ENCODE results near the gene OR51F2.

The OR51F2 gene

DNA sequence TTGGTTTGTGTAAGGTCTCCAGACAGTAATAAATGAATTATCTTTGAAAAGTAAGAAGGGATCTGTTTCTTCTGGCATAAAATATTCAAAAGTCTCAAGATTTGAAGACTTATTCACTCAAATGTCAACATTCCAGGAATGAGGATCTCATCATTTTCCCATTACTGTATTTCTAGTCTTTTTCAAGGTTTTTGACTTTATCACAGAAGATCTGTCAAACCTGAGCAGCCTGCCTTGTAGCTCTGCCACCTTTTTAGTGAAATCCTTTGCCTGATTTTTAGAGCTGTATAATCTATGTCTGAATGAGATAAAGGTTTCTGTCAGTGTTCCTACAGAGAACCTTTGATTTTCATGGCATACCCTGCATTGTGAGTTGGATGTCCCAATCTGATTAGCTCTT lies 4.0 kb downstream of the OR51F2 start:
- H3K36me3 ChIP-seq (ENCODE audit: control insufficient read depth in 1 of 2, insufficient read depth in 2 of 2, low read depth in 1 of 2, low read length in 2 of 2): no peaks in the 10 kb centered on the region

DNA sequence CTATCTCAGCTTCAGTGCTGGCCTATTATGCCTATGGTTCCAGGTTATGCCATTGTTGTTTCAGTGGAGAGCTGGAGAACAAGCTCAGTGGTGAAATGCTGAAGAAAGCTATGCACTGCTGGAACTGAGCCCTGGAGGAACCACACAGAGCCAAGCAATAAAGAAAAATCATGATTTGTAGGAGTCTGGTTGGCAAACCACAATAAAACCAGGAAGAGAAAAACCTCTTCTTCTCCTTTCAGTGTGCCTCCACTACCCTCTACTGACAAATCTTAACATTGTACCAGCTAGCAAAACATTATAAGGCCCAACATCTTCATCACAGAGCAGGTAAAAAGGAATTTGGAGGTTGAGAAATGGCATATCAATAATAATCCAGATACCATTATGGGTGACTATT lies 5.3 kb downstream of the OR51F2 start:
- Histone ChIP-seq H2BK15ac (ENCODE audit: low read depth, poor library complexity, severe bottlenecking) (no peak overlapping the region), H3K79me1 (replicated peaks; ENCODE audit: low read length, poor library complexity, severe bottlenecking) (no peaks in the 10 kb centered on the region), H4K91ac (ENCODE audit: low read length) (no peak overlapping the region), H3K4me2 (ENCODE audit: low read length, poor library complexity, severe bottlenecking) (no peak overlapping the region), H3K4me1 (ENCODE audit: control insufficient read depth, insufficient read depth, low read depth, low read length) (no peaks in the 10 kb centered on the region), H3K4me3 (ENCODE audit: insufficient read depth in 1 of 2, low read depth in 1 of 2, low read length in 2 of 2) (no peak overlapping the region), H3K9ac (ENCODE audit: low read length) (no peak overlapping the region), H4K8ac (ENCODE audit: low read length) (no peak overlapping the region), H2BK12ac (ENCODE audit: low read length in 2 of 2) (no peak overlapping the region), H2BK120ac (ENCODE audit: low read depth, low read length) (no peak overlapping the region), H3K27ac (ENCODE audit: low read length, poor library complexity, severe bottlenecking) (no peak overlapping the region), H3K27me3 (ENCODE audit: control insufficient read depth in 1 of 2, insufficient read depth in 1 of 2, low read length in 2 of 2) (no peaks in the 10 kb centered on the region), H3K14ac (ENCODE audit: low read length in 2 of 2) (no peak overlapping the region), H3K4ac (ENCODE audit: low read depth in 1 of 2, low read length in 2 of 2) (no peak overlapping the region), H3K18ac (ENCODE audit: low read depth in 1 of 2, low read length in 2 of 2) (no peak overlapping the region), H2AFZ (ENCODE audit: low read depth, low read length) (no peak overlapping the region), H3K36me3 (ENCODE audit: control insufficient read depth in 1 of 2, insufficient read depth in 2 of 2, low read depth in 1 of 2, low read length in 2 of 2) (no peaks in the 10 kb centered on the region), H3K9me3 (ENCODE audit: control insufficient read depth, low read length) (no peaks in the 10 kb centered on the region), H2AK5ac (ENCODE audit: low read length, severe bottlenecking) (no peak overlapping the region), H2BK5ac (ENCODE audit: low read depth, low read length, poor library complexity, severe bottlenecking) (no peak overlapping the region), H3K23ac (ENCODE audit: low read length in 2 of 2) (no peak overlapping the region)
- no peak for DNase-seq

More for the DNA sequence above, 4.0 kb downstream of the OR51F2 start:
- H2BK5ac ChIP-seq (ENCODE audit: low read depth, low read length, poor library complexity, severe bottlenecking): no peak overlapping the region
- DNase-seq: no peak
- H4K8ac ChIP-seq (ENCODE audit: low read length): no peak overlapping the region
- H3K79me1 ChIP-seq (replicated peaks; ENCODE audit: low read length, poor library complexity, severe bottlenecking): no peaks in the 10 kb centered on the region
- H3K27ac ChIP-seq (ENCODE audit: low read length, poor library complexity, severe bottlenecking): no peak overlapping the region
- H3K4me2 ChIP-seq (ENCODE audit: low read length, poor library complexity, severe bottlenecking): no peak overlapping the region
- H3K4me1 ChIP-seq (ENCODE audit: control insufficient read depth, insufficient read depth, low read depth, low read length): no peaks in the 10 kb centered on the region
- no peak overlapping the region for H3K4ac ChIP-seq (ENCODE audit: low read depth in 1 of 2, low read length in 2 of 2)
- no peak overlapping the region for H3K14ac ChIP-seq (ENCODE audit: low read length in 2 of 2)
- H3K9ac ChIP-seq (ENCODE audit: low read length): no peak overlapping the region
- no peak overlapping the region for H3K18ac ChIP-seq (ENCODE audit: low read depth in 1 of 2, low read length in 2 of 2)
- H3K23ac ChIP-seq (ENCODE audit: low read length in 2 of 2): no peak overlapping the region
- no peaks in the 10 kb centered on the region for H3K9me3 ChIP-seq (ENCODE audit: control insufficient read depth, low read length)
- H2AK5ac ChIP-seq (ENCODE audit: low read length, severe bottlenecking): no peak overlapping the region
- H2BK12ac ChIP-seq (ENCODE audit: low read length in 2 of 2): no peak overlapping the region
- no peak overlapping the region for H4K91ac ChIP-seq (ENCODE audit: low read length)
- H2BK15ac ChIP-seq (ENCODE audit: low read depth, poor library complexity, severe bottlenecking): no peak overlapping the region
- H3K4me3 ChIP-seq (ENCODE audit: insufficient read depth in 1 of 2, low read depth in 1 of 2, low read length in 2 of 2): no peak overlapping the region
- H3K27me3 ChIP-seq (ENCODE audit: control insufficient read depth in 1 of 2, insufficient read depth in 1 of 2, low read length in 2 of 2): no peaks in the 10 kb centered on the region
- no peak overlapping the region for H2BK120ac ChIP-seq (ENCODE audit: low read depth, low read length)
- no peak overlapping the region for H2AFZ ChIP-seq (ENCODE audit: low read depth, low read length)

DNA sequence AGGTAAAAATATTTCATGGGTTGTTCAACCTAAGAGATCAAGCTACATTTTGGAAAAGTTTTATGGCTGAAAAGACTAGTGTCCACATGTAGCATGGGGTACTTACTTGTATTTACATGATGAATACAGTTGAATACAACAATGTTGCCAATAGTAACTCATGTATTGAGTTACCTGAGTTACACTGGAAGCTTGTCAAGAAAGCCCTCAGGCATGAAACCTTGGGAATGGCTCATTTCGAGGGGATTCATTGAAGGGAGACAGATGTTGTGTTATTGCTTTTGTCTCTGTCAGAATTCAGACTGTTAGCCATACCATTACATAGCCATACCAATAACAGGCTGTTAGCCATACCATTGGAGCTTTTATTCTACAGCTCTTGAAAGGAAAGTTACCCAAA lies 9.2 kb downstream of the OR51F2 start:
- Histone ChIP-seq H4K91ac (ENCODE audit: low read length) (no peak overlapping the region), H3K23ac (ENCODE audit: low read length in 2 of 2) (no peak overlapping the region), H3K9ac (ENCODE audit: low read length) (no peak overlapping the region), H3K27ac (ENCODE audit: low read length, poor library complexity, severe bottlenecking) (no peak overlapping the region), H2BK15ac (ENCODE audit: low read depth, poor library complexity, severe bottlenecking) (no peak overlapping the region), H3K18ac (ENCODE audit: low read depth in 1 of 2, low read length in 2 of 2) (no peak overlapping the region), H3K4ac (ENCODE audit: low read depth in 1 of 2, low read length in 2 of 2) (no peak overlapping the region), H2BK120ac (ENCODE audit: low read depth, low read length) (no peak overlapping the region), H3K27me3 (ENCODE audit: control insufficient read depth in 1 of 2, insufficient read depth in 1 of 2, low read length in 2 of 2) (no peaks in the 10 kb centered on the region), H2AK5ac (ENCODE audit: low read length, severe bottlenecking) (no peak overlapping the region), H2AFZ (ENCODE audit: low read depth, low read length) (no peak overlapping the region), H2BK12ac (ENCODE audit: low read length in 2 of 2) (no peak overlapping the region), H3K9me3 (ENCODE audit: control insufficient read depth, low read length) (no peaks in the 10 kb centered on the region), H3K14ac (ENCODE audit: low read length in 2 of 2) (no peak overlapping the region), H3K4me3 (ENCODE audit: insufficient read depth in 1 of 2, low read depth in 1 of 2, low read length in 2 of 2) (no peak overlapping the region), H4K8ac (ENCODE audit: low read length) (no peak overlapping the region), H3K4me1 (ENCODE audit: control insufficient read depth, insufficient read depth, low read depth, low read length) (no peaks in the 10 kb centered on the region), H3K79me1 (replicated peaks; ENCODE audit: low read length, poor library complexity, severe bottlenecking) (no peaks in the 10 kb centered on the region), H2BK5ac (ENCODE audit: low read depth, low read length, poor library complexity, severe bottlenecking) (no peak overlapping the region), H3K4me2 (ENCODE audit: low read length, poor library complexity, severe bottlenecking) (no peak overlapping the region), H3K36me3 (ENCODE audit: control insufficient read depth in 1 of 2, insufficient read depth in 2 of 2, low read depth in 1 of 2, low read length in 2 of 2) (no peaks in the 10 kb centered on the region)
- DNase-seq: no peak
- no CpG with 5 or more reads among the region's 1 CpG for WGBS

DNA sequence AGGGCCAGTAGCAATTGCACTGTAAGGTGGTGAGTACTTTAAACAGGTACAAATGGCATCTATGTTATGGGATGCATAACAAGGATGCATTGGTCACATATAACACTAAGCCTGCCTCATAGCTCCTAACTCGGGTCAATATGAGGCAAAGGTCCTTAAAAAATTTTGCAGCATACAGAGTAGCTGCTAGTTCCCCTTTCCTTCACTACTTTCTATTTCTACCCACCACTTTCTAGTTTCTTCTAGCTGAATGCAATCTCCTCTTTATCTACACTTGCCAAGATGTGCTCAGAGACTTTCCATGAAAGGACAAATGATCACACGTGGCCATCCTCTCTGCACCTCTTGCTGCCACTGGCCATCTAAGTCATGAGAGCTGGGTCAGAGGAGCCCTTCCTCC lies 9.8 kb downstream of the OR51F2 start:
- no peak overlapping the region for H2BK120ac ChIP-seq (ENCODE audit: low read depth, low read length)
- H4K8ac ChIP-seq (ENCODE audit: low read length): no peak overlapping the region
- no peak for DNase-seq
- no peak overlapping the region for H2AK5ac ChIP-seq (ENCODE audit: low read length, severe bottlenecking)
- H3K27ac ChIP-seq (ENCODE audit: low read length, poor library complexity, severe bottlenecking): no peak overlapping the region
- H3K4me2 ChIP-seq (ENCODE audit: low read length, poor library complexity, severe bottlenecking): no peak overlapping the region
- H2BK5ac ChIP-seq (ENCODE audit: low read depth, low read length, poor library complexity, severe bottlenecking): no peak overlapping the region
- H3K9ac ChIP-seq (ENCODE audit: low read length): no peak overlapping the region
- no peak overlapping the region for H4K91ac ChIP-seq (ENCODE audit: low read length)
- no peak overlapping the region for H3K4ac ChIP-seq (ENCODE audit: low read depth in 1 of 2, low read length in 2 of 2)
- H2BK12ac ChIP-seq (ENCODE audit: low read length in 2 of 2): no peak overlapping the region
- H2AFZ ChIP-seq (ENCODE audit: low read depth, low read length): no peak overlapping the region
- H3K18ac ChIP-seq (ENCODE audit: low read depth in 1 of 2, low read length in 2 of 2): no peak overlapping the region
- no peak overlapping the region for H3K4me3 ChIP-seq (ENCODE audit: insufficient read depth in 1 of 2, low read depth in 1 of 2, low read length in 2 of 2)
- H3K36me3 ChIP-seq (ENCODE audit: control insufficient read depth in 1 of 2, insufficient read depth in 2 of 2, low read depth in 1 of 2, low read length in 2 of 2): no peaks in the 10 kb centered on the region
- no peaks in the 10 kb centered on the region for H3K4me1 ChIP-seq (ENCODE audit: control insufficient read depth, insufficient read depth, low read depth, low read length)
- no peaks in the 10 kb centered on the region for H3K79me1 ChIP-seq (replicated peaks; ENCODE audit: low read length, poor library complexity, severe bottlenecking)
- H3K27me3 ChIP-seq (ENCODE audit: control insufficient read depth in 1 of 2, insufficient read depth in 1 of 2, low read length in 2 of 2): no peaks in the 10 kb centered on the region
- 42% methylated on average over 2 of the region's 2 CpGs for WGBS
- no peak overlapping the region for H3K23ac ChIP-seq (ENCODE audit: low read length in 2 of 2)
- no peaks in the 10 kb centered on the region for H3K9me3 ChIP-seq (ENCODE audit: control insufficient read depth, low read length)
- no peak overlapping the region for H2BK15ac ChIP-seq (ENCODE audit: low read depth, poor library complexity, severe bottlenecking)
- no peak overlapping the region for H3K14ac ChIP-seq (ENCODE audit: low read length in 2 of 2)
